C4-2B (cell line): ENCODE measurements around the gene NSRP1.

ENCODE experiments used
- H3K27ac ChIP-seq: fragments of 450-650 bp; 2 replicates; pipeline ENCODE4 v1.5.1; 2017
- ZFX ChIP-seq: fragments of 450-650 bp; IDR thresholded peaks from 2 replicates; pipeline ENCODE4 v1.6.1; 2017
- TF ChIP-seq, protein P1 (sequence below): fragments of 450-650 bp; conservative IDR thresholded peaks from 2 replicates; pipeline ENCODE4 v1.5.1; 2017; ENCODE audit warnings: mild to moderate bottlenecking

The NSRP1 gene

DNA sequence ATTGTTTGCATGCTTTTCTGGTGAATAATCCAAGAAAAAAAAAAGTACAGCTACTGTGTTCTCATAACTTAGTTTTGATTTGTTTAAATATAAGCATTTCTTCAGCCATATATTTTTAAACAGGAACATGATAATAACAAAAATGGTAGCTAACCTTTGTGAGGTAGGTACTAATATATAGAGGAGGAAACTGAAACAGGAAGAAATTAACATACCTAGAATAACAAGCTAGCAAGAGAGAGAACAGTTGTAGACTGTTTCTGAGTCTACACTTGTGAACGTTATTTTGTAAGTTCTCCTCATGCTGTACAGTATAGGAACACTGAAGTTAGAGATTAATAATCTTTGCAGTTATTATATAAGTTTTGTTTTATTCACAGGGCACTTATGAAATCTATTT, 49.3 kb downstream of the NSRP1 start:
- no peak overlapping the region for H3K27ac ChIP-seq
- TF ChIP-seq, protein P1, sequence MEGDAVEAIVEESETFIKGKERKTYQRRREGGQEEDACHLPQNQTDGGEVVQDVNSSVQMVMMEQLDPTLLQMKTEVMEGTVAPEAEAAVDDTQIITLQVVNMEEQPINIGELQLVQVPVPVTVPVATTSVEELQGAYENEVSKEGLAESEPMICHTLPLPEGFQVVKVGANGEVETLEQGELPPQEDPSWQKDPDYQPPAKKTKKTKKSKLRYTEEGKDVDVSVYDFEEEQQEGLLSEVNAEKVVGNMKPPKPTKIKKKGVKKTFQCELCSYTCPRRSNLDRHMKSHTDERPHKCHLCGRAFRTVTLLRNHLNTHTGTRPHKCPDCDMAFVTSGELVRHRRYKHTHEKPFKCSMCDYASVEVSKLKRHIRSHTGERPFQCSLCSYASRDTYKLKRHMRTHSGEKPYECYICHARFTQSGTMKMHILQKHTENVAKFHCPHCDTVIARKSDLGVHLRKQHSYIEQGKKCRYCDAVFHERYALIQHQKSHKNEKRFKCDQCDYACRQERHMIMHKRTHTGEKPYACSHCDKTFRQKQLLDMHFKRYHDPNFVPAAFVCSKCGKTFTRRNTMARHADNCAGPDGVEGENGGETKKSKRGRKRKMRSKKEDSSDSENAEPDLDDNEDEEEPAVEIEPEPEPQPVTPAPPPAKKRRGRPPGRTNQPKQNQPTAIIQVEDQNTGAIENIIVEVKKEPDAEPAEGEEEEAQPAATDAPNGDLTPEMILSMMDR, result no peak
- TF ChIP-seq ZFX, result no peak

DNA sequence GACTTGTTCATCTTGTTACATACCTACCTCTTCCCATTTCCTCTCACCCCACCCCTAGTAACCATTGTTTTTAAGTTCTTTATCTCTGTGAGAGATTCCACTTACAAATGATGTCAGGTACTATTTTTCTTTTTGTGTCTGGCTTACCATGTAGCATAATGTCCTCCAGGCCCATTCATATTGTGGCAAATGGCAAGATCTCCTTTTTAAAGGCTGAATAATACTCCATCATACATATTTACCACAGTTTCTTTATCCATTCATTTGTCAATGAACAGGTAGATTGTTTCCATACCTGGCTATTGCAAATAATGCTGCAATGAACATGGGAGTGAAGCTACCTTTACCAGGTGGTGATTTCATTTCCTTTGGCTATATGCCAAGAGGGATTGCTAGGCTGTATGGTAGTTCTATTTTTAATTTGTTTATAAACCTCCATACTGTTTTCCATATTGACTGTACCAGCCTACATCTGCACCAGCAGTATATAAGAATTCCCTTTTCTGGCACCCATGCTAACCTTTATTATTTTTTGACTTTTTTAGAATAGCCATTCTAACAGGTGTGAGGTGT, 53.9 kb downstream of the NSRP1 start:
- H3K27ac ChIP-seq, result no peak overlapping the region
- TF ChIP-seq, protein P1, result no peak
- TF ChIP-seq ZFX, result no peak

DNA sequence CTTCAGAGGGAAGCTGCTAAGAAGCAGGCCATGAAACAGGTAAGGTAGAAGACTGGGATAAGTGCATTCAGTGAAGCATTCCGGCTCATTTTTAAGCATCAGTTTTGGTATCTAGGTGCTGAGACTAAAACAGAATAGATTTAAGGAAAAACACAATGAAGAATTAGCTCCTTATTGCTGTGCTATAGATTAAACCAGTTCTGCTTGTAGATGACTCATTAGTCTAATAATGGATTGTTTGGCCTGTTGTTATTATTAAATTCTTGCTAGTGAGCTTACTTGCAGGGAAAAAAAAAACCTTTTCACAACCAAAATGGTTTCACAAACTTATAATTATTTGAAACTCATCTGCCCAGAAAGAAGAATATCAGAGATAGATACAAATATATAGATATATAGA, 55.9 kb downstream of the NSRP1 start:
- no peak for TF ChIP-seq ZFX
- TF ChIP-seq, protein P1, result no peak
- H3K27ac ChIP-seq, result no peak overlapping the region

DNA sequence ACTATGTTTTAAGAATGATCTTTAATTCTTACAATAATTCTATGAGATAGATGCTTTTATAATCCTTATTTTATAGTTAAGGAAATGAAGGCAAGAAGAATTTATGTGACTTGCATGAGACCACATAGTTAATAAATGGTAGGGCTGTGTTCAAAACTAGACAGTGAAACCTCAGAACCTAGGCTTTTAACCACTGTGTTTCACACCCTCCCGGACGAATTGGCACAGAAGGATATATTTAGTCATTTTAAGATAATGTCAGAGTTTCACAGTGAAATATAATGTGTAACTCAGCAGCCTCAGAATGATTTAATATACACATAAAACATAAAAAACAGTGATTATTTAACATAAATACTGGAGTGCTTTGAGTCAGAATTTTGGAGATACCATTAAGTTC, 57.0 kb downstream of the NSRP1 start:
- TF ChIP-seq, protein P1, result no peak
- TF ChIP-seq ZFX, result no peak
- H3K27ac ChIP-seq, result no peak overlapping the region

DNA sequence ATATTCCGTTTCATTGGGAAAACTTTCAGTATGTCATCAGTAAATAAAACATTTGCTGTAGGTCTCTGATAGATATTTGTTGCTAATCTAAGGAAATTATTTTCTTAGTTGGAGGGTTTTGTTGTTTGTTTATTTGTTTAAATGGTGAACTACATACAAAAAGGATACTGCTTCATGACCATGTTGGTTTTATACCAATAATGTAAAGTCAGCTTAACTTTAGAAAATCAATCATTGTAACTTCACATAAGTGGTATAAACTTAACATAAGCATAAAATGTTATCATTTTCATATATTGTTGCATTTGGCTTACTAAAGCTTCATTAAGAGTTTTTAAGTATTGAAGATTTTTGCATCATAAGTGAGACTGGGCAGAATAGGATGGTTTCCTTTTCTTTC, 57.9 kb downstream of the NSRP1 start:
- no peak for TF ChIP-seq ZFX
- TF ChIP-seq, protein P1, result no peak

DNA sequence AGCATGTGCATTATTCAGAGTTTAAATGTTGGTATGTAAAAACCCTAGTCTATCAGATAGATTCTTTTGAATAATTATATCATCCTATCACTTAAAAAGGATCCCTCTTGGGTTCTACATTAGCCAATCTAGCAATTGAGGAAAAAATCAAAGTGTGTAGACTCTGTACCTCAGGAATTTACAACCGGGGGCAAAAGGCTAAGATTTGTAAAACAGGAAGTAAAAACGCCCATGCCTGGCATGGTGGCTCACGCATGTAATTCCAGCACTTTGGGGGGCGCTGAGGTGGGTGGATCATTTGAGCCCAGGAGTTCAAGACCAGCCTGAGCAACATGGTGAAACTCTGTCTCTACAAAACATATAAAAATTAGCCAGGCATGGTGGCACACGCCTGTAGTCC, 60.2 kb downstream of the NSRP1 start:
- TF ChIP-seq, protein P1, result no peak
- TF ChIP-seq ZFX, result no peak
- H3K27ac ChIP-seq, result no peak overlapping the region

More for the DNA sequence above, 57.9 kb downstream of the NSRP1 start:
- no peak overlapping the region for H3K27ac ChIP-seq

DNA sequence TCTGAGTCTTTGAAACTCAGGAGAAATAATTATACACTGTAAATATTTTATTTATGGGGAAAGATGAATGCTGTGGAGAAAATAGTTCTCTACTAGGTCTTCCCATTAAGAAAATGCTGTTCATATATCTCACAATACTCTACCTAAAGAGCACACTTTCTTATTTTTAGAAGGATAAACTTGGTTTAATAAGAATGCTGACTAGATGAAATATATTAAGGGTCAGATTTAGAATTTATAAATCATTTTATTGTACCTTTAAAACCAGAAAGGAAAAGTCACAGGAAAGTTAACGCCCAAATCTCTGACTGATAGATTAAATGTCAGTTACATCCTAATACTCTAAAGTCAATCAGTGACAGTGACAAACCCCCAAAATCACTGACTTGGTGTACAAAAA, 70.1 kb downstream of the NSRP1 start:
- TF ChIP-seq, protein P1, result no peak
- no peak for TF ChIP-seq ZFX
- no peak overlapping the region for H3K27ac ChIP-seq
